H1 (cell line): Measurements from ENCODE around the gene NR0B2. TPM values are rescaled to one million over a fixed set of nuclear protein-coding genes. Genes with fewer than 3 reads are reported as not detected.

Experiments
- CTCF ChIA-PET: fragments of 300-600 bp; sonication (Branson Sonifier 250); formaldehyde crosslinking; loops from one replicate; lab custom pipeline; 2021; ENCODE audit not compliant: partially characterized antibody; lab: Charles Lee
- POLR2A ChIA-PET: fragments of 300-600 bp; sonication (Branson Sonifier 250); formaldehyde crosslinking; loops from one replicate; lab custom pipeline; 2021; ENCODE audit warnings: inconsistent platforms; ENCODE audit not compliant: partially characterized antibody; lab: Charles Lee
- DNase-seq, 2 experiments: peaks; one replicate each; pipeline versions ENCODE4 v3.0.0 to v3.0.0-alpha.2; 2010 to 2022; ENCODE audit warnings: low spot score in 2 of 2, low read depth in 1 of 2, mixed read lengths in 1 of 2
- FAIRE-seq: peaks from 2 replicates; lab custom pipeline; 2011; peaks lifted over from hg19 to GRCh38; lab: Jason Lieb, UNC
- H2AFZ ChIP-seq: 2 replicates; pipeline ENCODE4 v1.8.1; 2012; ENCODE audit warnings: low read length, inconsistent platforms
- H2AK5ac ChIP-seq: 2 replicates; pipeline ENCODE4 v1.6.1; 2013; ENCODE audit warnings: low read depth, low read length
- H2BK120ac ChIP-seq: replicated peaks from 2 replicates; pipeline ENCODE3; 2013; ENCODE audit warnings: low read depth, low read length, inconsistent platforms
- H2BK12ac ChIP-seq: 2 replicates; pipeline ENCODE4 v1.6.1; 2013; ENCODE audit warnings: low read depth, low read length
- H2BK15ac ChIP-seq: 2 replicates; pipeline ENCODE4 v1.6.1; 2013; ENCODE audit warnings: low read length
- H2BK20ac ChIP-seq: 2 replicates; pipeline ENCODE4 v1.6.1; 2013; ENCODE audit warnings: low read length
- H2BK5ac ChIP-seq: 2 replicates; pipeline ENCODE4 v1.6.1; 2013; ENCODE audit warnings: low read depth, low read length
- H3K14ac ChIP-seq: 2 replicates; pipeline ENCODE4 v1.6.1; 2013; ENCODE audit warnings: inconsistent platforms; ENCODE audit not compliant: insufficient read length
- H3K18ac ChIP-seq: 2 replicates; pipeline ENCODE4 v1.6.1; 2013; ENCODE audit warnings: low read length; ENCODE audit errors: extremely low read depth
- H3K23ac ChIP-seq: 2 replicates; pipeline ENCODE4 v1.6.1; 2013; ENCODE audit warnings: inconsistent platforms; ENCODE audit not compliant: insufficient read length
- H3K23me2 ChIP-seq: 2 replicates; pipeline ENCODE4 v1.6.1; 2013; ENCODE audit warnings: low read depth, low read length
- H3K27ac ChIP-seq: 2 replicates; pipeline ENCODE4 v1.6.1; 2011; ENCODE audit warnings: low read depth, low read length, inconsistent platforms
- H3K27me3 ChIP-seq, 4 experiments: replicated peaks in 1 of 4; 1 replicate in 1 of 4; 2 replicates in 3 of 4; pipeline versions ENCODE4 v1.6.1 to v1.8.1; 2011 to 2013; ENCODE audit warnings: low read length in 3 of 4, mild to moderate bottlenecking in 3 of 4, inconsistent platforms in 2 of 4, mixed read lengths in 2 of 4, moderate library complexity in 1 of 4; ENCODE audit not compliant: control insufficient read depth in 3 of 4, insufficient read depth in 3 of 4; ENCODE audit errors: extremely low read depth in 1 of 4
- H3K36me3 ChIP-seq, 4 experiments: 2 replicates each; pipeline versions ENCODE4 v1.6.1 to v1.8.1; 2011 to 2013; ENCODE audit warnings: mild to moderate bottlenecking in 4 of 4, low read length in 3 of 4, moderate library complexity in 2 of 4, control low read depth in 1 of 4, inconsistent platforms in 1 of 4; ENCODE audit not compliant: insufficient read depth in 4 of 4, control insufficient read depth in 2 of 4
- H3K4ac ChIP-seq: replicated peaks from 2 replicates; pipeline ENCODE3; 2013; ENCODE audit warnings: low read length, low read depth, mixed read lengths, inconsistent platforms; ENCODE audit not compliant: insufficient read length
- H3K4me1 ChIP-seq, 4 experiments: replicated peaks in 1 of 4; 1 replicate in 1 of 4; 2 replicates in 3 of 4; pipeline versions ENCODE4 v1.6.1 to v1.8.1; 2011 to 2013; ENCODE audit warnings: low read length in 3 of 4, inconsistent platforms in 2 of 4, mixed read lengths in 1 of 4; ENCODE audit not compliant: insufficient read depth in 4 of 4, control insufficient read depth in 3 of 4
- H3K4me2 ChIP-seq, 2 experiments: 2 replicates each; pipeline versions ENCODE4 v1.6.1 to v1.8.1; 2011 to 2013; ENCODE audit warnings: low read depth in 2 of 2, low read length in 2 of 2, control low read depth in 1 of 2, inconsistent platforms in 1 of 2, mild to moderate bottlenecking in 1 of 2; ENCODE audit not compliant: insufficient read depth in 1 of 2
- H3K4me3 ChIP-seq, 4 experiments: fragments of 200-600, 300-600 bp in 1 of 4; sonication (generic), shearing (Covaris generic), sonication (Bioruptor Twin) in 1 of 4; 2 replicates each; pipeline versions ENCODE4 v1.5.1 to v1.8.1; 2011 to 2016; ENCODE audit warnings: low read length in 4 of 4, low read depth in 3 of 4, control low read depth in 2 of 4, inconsistent platforms in 2 of 4, mild to moderate bottlenecking in 2 of 4, mixed read lengths in 1 of 4, moderate library complexity in 1 of 4; ENCODE audit not compliant: insufficient read depth in 2 of 4; ENCODE audit errors: extremely low read depth in 1 of 4
- H3K56ac ChIP-seq: replicated peaks from 2 replicates; pipeline ENCODE3; 2013; ENCODE audit warnings: low read depth, mild to moderate bottlenecking, mixed read lengths, low read length, inconsistent platforms; ENCODE audit not compliant: insufficient read length
- H3K79me1 ChIP-seq: 2 replicates; pipeline ENCODE4 v1.6.1; 2013; ENCODE audit warnings: low read depth, low read length, control low read depth
- H3K79me2 ChIP-seq, 2 experiments: 2 replicates each; pipeline versions ENCODE4 v1.6.1 to v1.8.1; 2012 to 2013; ENCODE audit warnings: low read length in 2 of 2, mild to moderate bottlenecking in 2 of 2, inconsistent platforms in 1 of 2; ENCODE audit not compliant: insufficient read depth in 2 of 2, control insufficient read depth in 1 of 2
- H3K9ac ChIP-seq, 4 experiments: replicated peaks in 1 of 4; 1 replicate in 1 of 4; 2 replicates in 3 of 4; pipeline versions ENCODE4 v1.6.1 to v1.8.1; 2011 to 2013; ENCODE audit warnings: low read depth in 3 of 4, low read length in 3 of 4, control low read depth in 2 of 4, mild to moderate bottlenecking in 2 of 4, moderate library complexity in 2 of 4, inconsistent platforms in 1 of 4; ENCODE audit errors: extremely low read depth in 1 of 4
- H3K9me3 ChIP-seq, 2 experiments: 2 replicates each; pipeline versions ENCODE4 v1.6.1 to v1.8.1; 2012 to 2013; ENCODE audit warnings: mild to moderate bottlenecking in 2 of 2, moderate library complexity in 2 of 2, control low read depth in 1 of 2, inconsistent platforms in 1 of 2, low read depth in 1 of 2, low read length in 1 of 2, mixed read lengths in 1 of 2; ENCODE audit not compliant: insufficient read depth in 2 of 2
- H4K20me1 ChIP-seq, 2 experiments: replicated peaks in 1 of 2; 2 replicates each; pipeline versions ENCODE3 to v1.8.1; 2011 to 2013; ENCODE audit warnings: inconsistent platforms in 2 of 2, low read length in 2 of 2, mild to moderate bottlenecking in 1 of 2; ENCODE audit not compliant: insufficient read depth in 2 of 2, control insufficient read depth in 1 of 2
- H4K5ac ChIP-seq: 2 replicates; pipeline ENCODE4 v1.6.1; 2013; ENCODE audit warnings: low read length, low read depth, mixed read lengths, inconsistent platforms; ENCODE audit not compliant: insufficient read length
- H4K8ac ChIP-seq: 2 replicates; pipeline ENCODE4 v1.8.0; 2013; ENCODE audit warnings: mild to moderate bottlenecking, moderate library complexity, low read length, inconsistent platforms; ENCODE audit not compliant: insufficient read depth; ENCODE audit errors: extremely low read depth
- H4K91ac ChIP-seq: replicated peaks from 2 replicates; pipeline ENCODE3; 2013; ENCODE audit warnings: low read length, mixed read lengths, inconsistent platforms; ENCODE audit not compliant: insufficient read length
- CBX8 ChIP-seq: fragments of 300-800, 300-1000 bp; sonication (generic); IDR thresholded peaks from 2 replicates; pipeline ENCODE4 v1.7.1; 2016; ENCODE audit warnings: low read depth, low read length, borderline replicate concordance
- HDAC6 ChIP-seq: IDR thresholded peaks from one replicate; pipeline ENCODE4 v1.7.1; 2012; ENCODE audit warnings: low read depth, mild to moderate bottlenecking, inconsistent platforms, low read length, moderate library complexity
- MAFK ChIP-seq: IDR thresholded peaks from 2 replicates; pipeline ENCODE4 v1.6.1; 2012; ENCODE audit warnings: low read depth, mild to moderate bottlenecking, improper control_type of control experiment, low read length
- NANOG ChIP-seq: IDR thresholded peaks from 2 replicates; pipeline ENCODE4 v1.6.1; 2011; ENCODE audit warnings: low read length, low read depth, mild to moderate bottlenecking, inconsistent platforms; ENCODE audit not compliant: insufficient read depth, poor library complexity, severe bottlenecking
- PHF8 ChIP-seq: fragments of 200-600 bp; sonication (generic); conservative IDR thresholded peaks from 2 replicates; pipeline ENCODE4 v1.7.1; 2012; ENCODE audit warnings: low read depth, mild to moderate bottlenecking, inconsistent platforms, low read length, moderate library complexity
- SIN3A ChIP-seq, 2 experiments: IDR thresholded peaks in 1 of 2; conservative IDR thresholded peaks in 1 of 2; 2 replicates each; pipeline ENCODE4 v1.6.1; 2011 to 2012; ENCODE audit warnings: low read length in 2 of 2, improper control_type of control experiment in 1 of 2, low read depth in 1 of 2, mild to moderate bottlenecking in 1 of 2
- SP2 ChIP-seq: IDR thresholded peaks from 2 replicates; pipeline ENCODE4 v1.6.1; 2012; ENCODE audit warnings: mild to moderate bottlenecking, low read length, inconsistent platforms
- WGBS, 2 experiments: shearing (Covaris generic) in 1 of 2; methylation state at CpG; one replicate each; pipeline versions ENCODE4 v1.1.6 to v1.1.7; 2013 to 2015; ENCODE audit warnings: low lambda C conversion rate in 2 of 2, mixed read lengths in 2 of 2, inconsistent platforms in 1 of 2, low coverage in 1 of 2, missing lambda C conversion rate in 1 of 2; ENCODE audit not compliant: insufficient replicate concordance in 2 of 2, insufficient coverage in 1 of 2, insufficient read length in 1 of 2; ENCODE audit errors: extremely low coverage in 1 of 2, missing lambda C conversion rate in 1 of 2; 5-methylcytosine and 5-hydroxymethylcytosine counted together
- polyA plus RNA-seq, 7 experiments: library from polyadenylated mRNA; depleted of rRNA in 3 of 7; stranded (reverse) in 5 of 7; unstranded in 2 of 7; fragments of >200 nt in 5 of 7; fragments of 200-250 nt in 2 of 7; gene quantifications; 1 replicate in 5 of 7; 2 replicates in 1 of 7; 4 replicates in 1 of 7; pipeline versions ENCODE4 v1.2.1 to v1.2.3, GENCODE V29; 2011 to 2013; ENCODE audit warnings: missing spikeins in 2 of 7, mixed read lengths in 2 of 7
- total RNA-seq: library from RNA; stranded (reverse); fragmentation: NEBNext Ultra II Directional; extraction: Animal tissue kit (Norgen Biotek cat#: 25700); gene quantifications from 2 replicates; pipeline ENCODE4 v1.2.1, GENCODE V29; 2021

NR0B2 gene
- total and polyA plus RNA-seq, 2 of the 8 experiments (the other 6 are each of a cell fraction or from before 2014, with no cell fraction given), result not detected

DNA sequence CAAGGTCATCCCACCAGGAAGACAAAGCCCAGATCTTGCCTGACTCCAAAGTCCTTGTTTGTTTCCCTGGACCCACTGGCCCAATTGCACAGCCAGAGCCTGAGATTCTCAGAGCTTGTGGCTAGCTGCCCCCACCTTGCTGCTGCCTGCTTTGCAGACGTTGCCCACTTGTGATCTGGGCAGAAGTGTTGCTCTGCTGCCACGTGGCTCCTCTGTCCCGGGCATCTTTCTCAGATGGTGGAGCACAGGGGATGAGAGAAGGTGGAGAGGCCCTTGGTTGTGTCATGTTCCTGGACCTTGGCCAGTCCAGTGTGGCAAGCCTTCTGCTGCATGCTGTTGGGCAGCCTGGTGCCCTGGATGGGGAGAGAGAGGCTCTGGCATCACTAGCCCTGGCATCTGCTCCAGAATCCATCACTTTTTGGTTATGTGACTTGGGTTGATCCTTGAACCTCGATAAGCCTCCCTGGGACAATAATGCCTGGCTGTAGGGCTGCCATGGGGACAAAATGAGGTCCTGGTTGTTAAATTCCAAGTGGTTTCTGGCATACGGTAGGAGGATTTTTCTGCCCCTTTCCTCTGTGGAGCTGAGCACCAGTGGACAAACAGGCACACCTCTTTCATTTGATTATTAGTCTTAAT, 1.5 kb upstream of the NR0B2 start:
- Histone ChIP-seq H3K4me1 (no peaks in the 10 kb centered on the region), H4K5ac (no peak overlapping the region), H2BK15ac (no peak overlapping the region), H2AK5ac (no peak overlapping the region), H2AFZ (no peak overlapping the region), H2BK120ac (no peak overlapping the region), H3K4ac (no peak overlapping the region), H4K8ac (peak overlapping the region; percentile 11; the same call in 1 of the 2 replicates), H3K27ac (no peak overlapping the region), H3K23ac (no peak overlapping the region), H3K23me2 (no peaks in the 10 kb centered on the region), H3K36me3 (no peaks in the 10 kb centered on the region), H3K9ac (no peak overlapping the region), H4K20me1 (no peaks in the 10 kb centered on the region), H4K91ac (no peak overlapping the region), H3K79me2 (no peaks in the 10 kb centered on the region), H2BK12ac (peak overlapping the region; percentile 9; the same call in 1 of the 2 replicates), H3K4me3 (no peak overlapping the region), H3K18ac (no peak overlapping the region), H3K27me3 (peaks cover 0 to 2% (median 0%) of the 10 kb centered on the region in 4 experiments; a peak in 2 of 7 replicates), H3K9me3 (no peaks in the 10 kb centered on the region), H2BK5ac (no peak overlapping the region), H3K4me2 (no peak overlapping the region), H3K56ac (no peak overlapping the region), H2BK20ac (no peak overlapping the region), H3K79me1 (no peaks in the 10 kb centered on the region), H3K14ac (no peak overlapping the region)
- FAIRE-seq (no peak), DNase-seq (no peak)
- ChIA-PET CTCF (interaction anchor here (0.9 kb wide), 1 partner anchor 28 kb away, joined by 3 read pairs; no protein-coding TSS in a partner anchor), POLR2A (interaction anchor here (0.6 to 1.7 kb wide), 3 partner anchors 15 to 566 kb away, joined by 3 to 4 read pairs (median 3); partner anchors contain the start of genes GPATCH3 and GPN2)
- TF ChIP-seq SIN3A (conservative IDR thresholded peaks at IDR 0.05 in 1 of 2, IDR thresholded peaks at IDR 0.05 in 1 of 2; ENCODE audit: low read depth in 1 of 2, low read length in 2 of 2) (no peak), SP2 (no peak), CBX8 (no peak), MAFK (no peak), HDAC6 (no peak), NANOG (no peak), PHF8 (no peak)
- WGBS, 2 experiments, result 83% methylated on average over 5 of the region's 5 CpGs; no CpG with 5 or more reads in 1 of the 2 experiments
